ENCODE data around the gene MAPK8IP2. TPM values are rescaled to one million over a fixed set of nuclear protein-coding genes. Genes with fewer than 3 reads are reported as not detected.
"Not testable (repeated sequence)": the region's sequence is repeated elsewhere in the genome, so short reads cannot be mapped to it uniquely, and the experiment has no call there.

MAPK8IP2 gene
- total and polyA plus RNA-seq, 10 donors: 0.22 to 2.7 (median 0.73) TPM

DNA sequence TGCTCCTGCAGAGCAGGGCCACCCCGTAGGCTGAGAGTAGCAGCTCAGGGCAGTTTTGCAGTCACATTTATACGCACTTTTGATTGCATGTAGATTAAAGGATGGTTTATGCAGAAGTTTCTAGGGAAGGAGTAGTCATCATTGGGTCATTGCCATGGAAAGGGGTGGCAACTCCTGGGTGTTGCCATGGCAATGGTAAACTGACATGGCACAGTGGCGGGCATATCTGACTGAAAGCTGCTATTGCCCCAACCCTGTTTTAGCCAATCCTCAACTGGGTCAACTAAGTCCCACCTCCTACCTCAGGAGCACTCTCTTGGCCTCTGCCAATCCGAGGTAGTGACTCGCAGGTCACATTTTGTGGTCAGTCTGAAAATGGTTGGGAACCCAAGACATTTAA is 29.8 kb downstream of the MAPK8IP2 start:
- no peaks in the 10 kb centered on the region for H3K27me3 ChIP-seq (replicated peaks in 1 of 7)
- H3K4me1 ChIP-seq: peaks cover 11 to 46% (median 28%) of the 10 kb centered on the region in 6 donors
- TF ChIP-seq POLR2AphosphoS5 (IDR thresholded peaks at IDR 0.05) (peak in 1 of 3 donors; percentile 18), POLR2A (IDR thresholded peaks at IDR 0.05) (no peak)
- intact Hi-C loops (cut with DNase I; ENCODE audit: low total_unique reads): no loop called here
- H3K9me3 ChIP-seq: no peaks in the 10 kb centered on the region
- DNase-seq: peak; percentile 52
- peaks cover 0 to 16% (median 9%) of the 10 kb centered on the region in 6 donors for H3K36me3 ChIP-seq
- H3K4me3 ChIP-seq: peak overlapping the region in 2 of 8 donors; percentile 20 to 30
- 65 to 88% (median 80%) methylated on average over 5 of the region's 5 CpGs for WGBS, 5 donors
- H3K27ac ChIP-seq: peak overlapping the region in 2 of 8 donors; percentile 5 to 35

DNA sequence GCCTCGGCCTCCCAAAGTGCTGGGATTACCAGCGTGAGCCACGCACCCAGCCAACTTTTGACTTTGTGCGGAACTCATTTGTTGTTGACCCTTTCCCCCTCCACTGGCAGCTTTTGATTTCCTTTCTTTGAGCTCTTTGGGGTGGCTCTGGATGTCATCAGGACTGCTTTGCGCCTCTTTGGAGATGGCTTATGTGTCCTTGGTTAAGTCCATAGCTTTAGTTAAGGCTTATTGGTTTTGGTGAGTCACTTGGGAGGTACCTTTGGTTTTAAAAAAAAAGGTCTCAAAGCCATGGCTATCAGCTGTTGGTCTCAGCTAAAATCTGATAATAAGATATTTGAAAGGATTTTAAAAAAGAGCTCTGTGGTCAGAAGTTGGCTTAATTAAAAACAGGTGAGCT is 32.5 kb downstream of the MAPK8IP2 start:
- no peak for TF ChIP-seq POLR2A (IDR thresholded peaks at IDR 0.05)
- TF ChIP-seq POLR2AphosphoS5 (IDR thresholded peaks at IDR 0.05): no peak
- TF ChIP-seq, protein P1, sequence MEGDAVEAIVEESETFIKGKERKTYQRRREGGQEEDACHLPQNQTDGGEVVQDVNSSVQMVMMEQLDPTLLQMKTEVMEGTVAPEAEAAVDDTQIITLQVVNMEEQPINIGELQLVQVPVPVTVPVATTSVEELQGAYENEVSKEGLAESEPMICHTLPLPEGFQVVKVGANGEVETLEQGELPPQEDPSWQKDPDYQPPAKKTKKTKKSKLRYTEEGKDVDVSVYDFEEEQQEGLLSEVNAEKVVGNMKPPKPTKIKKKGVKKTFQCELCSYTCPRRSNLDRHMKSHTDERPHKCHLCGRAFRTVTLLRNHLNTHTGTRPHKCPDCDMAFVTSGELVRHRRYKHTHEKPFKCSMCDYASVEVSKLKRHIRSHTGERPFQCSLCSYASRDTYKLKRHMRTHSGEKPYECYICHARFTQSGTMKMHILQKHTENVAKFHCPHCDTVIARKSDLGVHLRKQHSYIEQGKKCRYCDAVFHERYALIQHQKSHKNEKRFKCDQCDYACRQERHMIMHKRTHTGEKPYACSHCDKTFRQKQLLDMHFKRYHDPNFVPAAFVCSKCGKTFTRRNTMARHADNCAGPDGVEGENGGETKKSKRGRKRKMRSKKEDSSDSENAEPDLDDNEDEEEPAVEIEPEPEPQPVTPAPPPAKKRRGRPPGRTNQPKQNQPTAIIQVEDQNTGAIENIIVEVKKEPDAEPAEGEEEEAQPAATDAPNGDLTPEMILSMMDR (IDR thresholded peaks at IDR 0.05 in 8 of 11, conservative IDR thresholded peaks at IDR 0.05 in 3 of 11): no peak
- WGBS, 5 donors: 78 to 98% (median 90%) methylated on average over 5 of the region's 5 CpGs

DNA sequence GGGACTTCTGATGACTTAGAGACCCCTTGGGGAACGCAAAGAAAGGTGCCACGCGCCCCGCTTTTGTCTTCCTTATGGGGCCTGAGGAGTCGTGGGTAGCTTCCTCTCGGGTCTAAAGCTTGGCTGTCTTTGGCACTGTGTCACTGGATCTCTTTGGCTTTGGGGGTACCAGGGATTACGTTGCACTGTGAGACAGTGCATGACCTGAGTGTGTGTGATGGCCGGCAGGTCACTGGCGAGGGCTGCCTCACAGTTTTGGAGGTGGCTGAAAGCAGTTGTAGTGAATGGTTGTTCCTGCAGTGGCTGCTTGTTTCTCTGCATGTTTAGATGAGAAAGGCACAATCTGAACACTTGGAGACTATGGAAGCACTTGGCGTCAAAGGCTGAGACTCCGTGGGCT is 33.2 kb downstream of the MAPK8IP2 start:
- H3K9me3 ChIP-seq: no peaks in the 10 kb centered on the region
- DNase-seq: no peak
- intact Hi-C loops (cut with DNase I; ENCODE audit: low total_unique reads): no loop called here
- WGBS, 5 donors: 86 to 92% (median 89%) methylated on average over 11 of the region's 11 CpGs
- H3K36me3 ChIP-seq: no peaks in the 10 kb centered on the region
- no peaks in the 10 kb centered on the region for H3K27me3 ChIP-seq (replicated peaks in 1 of 7)
- TF ChIP-seq POLR2A (IDR thresholded peaks at IDR 0.05) (no peak), POLR2AphosphoS5 (IDR thresholded peaks at IDR 0.05) (no peak)
- TF ChIP-seq, protein P1 (IDR thresholded peaks at IDR 0.05 in 8 of 11, conservative IDR thresholded peaks at IDR 0.05 in 3 of 11): no peak
- no peak overlapping the region for H3K4me3 ChIP-seq
- no peak overlapping the region for H3K27ac ChIP-seq
- H3K4me1 ChIP-seq: peaks cover 0 to 15% (median 6%) of the 10 kb centered on the region in 6 donors

More for the DNA sequence above, 32.5 kb downstream of the MAPK8IP2 start:
- H3K4me1 ChIP-seq: peaks cover 0 to 21% (median 9%) of the 10 kb centered on the region in 6 donors
- no peaks in the 10 kb centered on the region for H3K9me3 ChIP-seq
- H3K36me3 ChIP-seq: no peaks in the 10 kb centered on the region
- no peaks in the 10 kb centered on the region for H3K27me3 ChIP-seq (replicated peaks in 1 of 7)
- H3K4me3 ChIP-seq: no peak overlapping the region
- no peak overlapping the region for H3K27ac ChIP-seq
- no peak for DNase-seq
- intact Hi-C loops (cut with DNase I; ENCODE audit: low total_unique reads): no loop called here

DNA sequence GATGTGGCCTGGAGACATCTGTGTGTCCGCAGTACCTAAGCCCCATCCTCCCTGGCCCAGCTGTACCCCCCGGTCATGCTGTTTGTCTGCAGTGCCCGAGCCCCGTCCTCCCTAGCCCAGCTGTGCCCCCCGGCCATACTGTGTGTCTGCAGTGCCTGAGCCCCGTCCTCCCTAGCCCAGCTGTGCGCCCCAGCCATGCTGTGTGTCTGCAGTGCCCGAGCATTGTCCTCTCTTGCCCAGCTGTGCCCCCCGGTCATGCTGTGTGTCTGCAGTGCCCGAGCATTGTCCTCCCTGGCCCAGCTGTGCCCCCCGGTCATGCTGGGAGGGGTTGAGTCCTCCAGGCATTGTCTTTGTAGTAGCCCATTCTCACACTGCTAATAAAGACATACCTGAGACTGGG is 35.0 kb downstream of the MAPK8IP2 start:
- Histone ChIP-seq H3K4me3 (no peak overlapping the region), H3K4me1 (peaks cover 0 to 1% (median 0%) of the 10 kb centered on the region in 6 donors), H3K9me3 (no peaks in the 10 kb centered on the region), H3K27me3 (replicated peaks in 1 of 7) (no peaks in the 10 kb centered on the region), H3K27ac (no peak overlapping the region), H3K36me3 (no peaks in the 10 kb centered on the region)
- no peak for DNase-seq
- 88 to 98% (median 96%) methylated on average over 11 of the region's 11 CpGs for WGBS, 5 donors
- intact Hi-C loops (cut with DNase I; ENCODE audit: low total_unique reads): no loop called here
- TF ChIP-seq POLR2A (IDR thresholded peaks at IDR 0.05): no peak
- TF ChIP-seq, protein P1 (IDR thresholded peaks at IDR 0.05 in 8 of 11, conservative IDR thresholded peaks at IDR 0.05 in 3 of 11): no peak
- TF ChIP-seq POLR2AphosphoS5 (IDR thresholded peaks at IDR 0.05): no peak

DNA sequence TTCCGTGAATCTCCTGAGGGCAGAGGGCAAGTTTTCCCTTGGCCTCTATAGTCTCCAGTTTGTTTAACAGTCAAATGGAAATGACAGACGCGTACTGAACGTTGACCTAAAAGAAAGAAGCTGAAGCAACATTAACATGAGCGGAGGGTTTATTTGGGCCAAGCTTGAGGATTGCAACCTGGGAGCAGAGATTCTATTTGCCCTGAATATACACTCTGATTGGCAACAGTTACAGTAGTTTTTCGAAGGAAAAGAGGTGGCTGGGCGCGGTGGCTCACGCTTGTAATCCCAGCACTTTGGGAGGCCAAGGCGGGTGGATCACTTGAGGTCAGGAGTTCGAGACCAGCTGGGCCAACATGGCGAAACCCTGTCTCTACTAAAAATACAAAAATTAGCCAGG is 39.7 kb downstream of the MAPK8IP2 start:
- Histone ChIP-seq H3K4me1 (peaks cover 6 to 23% (median 15%) of the 10 kb centered on the region in 6 donors), H3K27me3 (replicated peaks in 1 of 7) (peaks cover 0 to 35% (median 0%) of the 10 kb centered on the region in 7 donors), H3K27ac (peak overlapping the region in 2 of 8 donors; percentile 43 to 61)
- DNase-seq; intact Hi-C loops (cut with DNase I; ENCODE audit: low total_unique reads); H3K9me3 ChIP-seq; H3K4me3 ChIP-seq; H3K36me3 ChIP-seq: not testable (repeated sequence)
- WGBS, 5 donors: 94 to 97% (median 96%) methylated on average over 12 of the region's 12 CpGs

Data from spleen (tissue), 11 donors.